ENCODE measurements around the gene EXOC2. TPM values are rescaled to one million over a fixed set of nuclear protein-coding genes. Genes with fewer than 3 reads are reported as not detected.

The EXOC2 gene
- 10.1 and 11.6 TPM in 2 replicates for total RNA-seq (2014; rRNA removed; shearing (Covaris generic))

- peak; percentile 83 for DNase-seq (ENCODE audit: low spot score)
These were observed at the start of gene EXOC2 for GRCh38 chr6:692858-693722. EXOC2 (minus strand) TSS chr6:693139; CDS start chr6:637818, 55,321 bp downstream.

DNA sequence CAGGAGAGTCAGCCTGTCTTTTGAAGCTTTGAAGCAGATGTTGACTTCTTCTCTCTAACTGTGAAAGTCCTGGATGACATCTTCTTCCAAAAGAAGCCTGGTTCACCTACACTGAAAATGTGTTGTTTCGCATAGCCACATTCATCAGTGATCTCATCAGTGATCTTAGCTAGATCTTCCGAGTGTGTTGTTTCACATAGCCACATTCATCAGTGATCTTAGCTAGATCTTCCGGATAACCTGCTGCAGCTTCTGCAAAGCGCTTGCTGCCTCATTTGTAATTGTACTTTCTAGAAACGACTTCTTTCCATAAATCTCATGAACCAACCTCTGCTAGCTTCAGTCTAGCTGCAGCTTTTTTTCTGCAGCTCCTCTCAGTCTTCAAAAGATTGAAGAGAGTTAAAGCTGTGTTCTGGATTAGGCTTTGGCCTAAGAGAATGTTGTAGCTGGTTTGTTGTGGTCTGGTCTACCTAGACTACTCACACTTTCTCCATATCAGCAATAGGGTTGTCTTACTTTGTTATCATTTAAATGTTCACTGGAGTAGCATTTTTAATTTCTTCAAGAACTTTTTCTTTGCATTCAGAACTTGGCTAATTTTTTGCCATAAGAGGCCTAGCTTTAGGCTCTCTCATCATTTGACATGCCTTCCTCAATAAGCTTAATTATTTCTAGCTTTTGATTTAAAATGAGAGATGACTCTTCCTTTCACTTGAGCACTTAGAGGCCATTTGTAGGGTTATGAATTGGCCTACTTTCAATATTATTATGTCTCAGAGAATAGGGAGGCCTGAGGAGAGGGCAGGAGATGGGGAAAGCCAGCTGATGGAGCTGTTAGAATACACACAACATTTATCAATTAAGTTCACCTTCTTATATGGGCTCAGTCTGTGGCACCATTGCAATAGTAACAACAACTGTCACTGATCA is 48.7 kb upstream of the EXOC2 start:
- DNase-seq (ENCODE audit: low spot score) = no peak

DNA sequence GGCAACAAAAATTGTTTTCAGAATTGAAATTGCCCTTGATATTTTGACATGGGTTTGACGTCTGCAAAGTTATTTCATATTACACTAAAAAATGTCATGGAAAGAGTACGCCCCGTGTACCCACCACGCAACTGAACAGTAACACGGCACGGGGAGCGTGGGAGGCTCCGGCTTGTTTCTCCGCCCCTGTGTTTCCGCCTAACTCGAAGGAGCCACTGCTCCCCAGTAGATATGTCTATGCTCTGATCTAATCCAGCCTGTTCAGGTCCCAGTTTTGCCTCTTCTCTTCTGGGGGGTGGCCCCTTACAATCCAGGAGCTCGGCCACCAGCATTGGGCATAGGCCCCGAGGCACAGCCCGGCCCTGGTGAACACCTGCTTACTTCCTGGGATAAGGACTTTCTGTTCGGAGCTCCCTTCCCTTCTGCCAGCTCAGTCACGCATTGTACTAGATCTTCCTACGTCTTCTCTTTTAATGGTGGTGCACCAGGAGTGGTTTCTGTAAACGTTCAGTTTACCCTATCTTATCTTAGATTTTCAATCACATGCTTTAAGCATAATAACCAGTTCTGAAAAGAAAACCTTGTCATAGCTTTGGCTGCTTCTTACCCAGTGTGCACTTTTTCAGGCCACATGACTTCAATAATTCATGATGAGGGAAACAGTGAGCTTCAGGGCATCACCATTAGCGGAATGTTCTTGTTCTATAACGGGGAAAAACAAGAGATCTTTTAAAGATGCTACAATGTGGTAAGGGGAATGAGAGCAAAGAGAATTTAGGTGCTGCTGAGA is 43.9 kb upstream of the EXOC2 start:
- no peak for DNase-seq (ENCODE audit: low spot score)

DNA sequence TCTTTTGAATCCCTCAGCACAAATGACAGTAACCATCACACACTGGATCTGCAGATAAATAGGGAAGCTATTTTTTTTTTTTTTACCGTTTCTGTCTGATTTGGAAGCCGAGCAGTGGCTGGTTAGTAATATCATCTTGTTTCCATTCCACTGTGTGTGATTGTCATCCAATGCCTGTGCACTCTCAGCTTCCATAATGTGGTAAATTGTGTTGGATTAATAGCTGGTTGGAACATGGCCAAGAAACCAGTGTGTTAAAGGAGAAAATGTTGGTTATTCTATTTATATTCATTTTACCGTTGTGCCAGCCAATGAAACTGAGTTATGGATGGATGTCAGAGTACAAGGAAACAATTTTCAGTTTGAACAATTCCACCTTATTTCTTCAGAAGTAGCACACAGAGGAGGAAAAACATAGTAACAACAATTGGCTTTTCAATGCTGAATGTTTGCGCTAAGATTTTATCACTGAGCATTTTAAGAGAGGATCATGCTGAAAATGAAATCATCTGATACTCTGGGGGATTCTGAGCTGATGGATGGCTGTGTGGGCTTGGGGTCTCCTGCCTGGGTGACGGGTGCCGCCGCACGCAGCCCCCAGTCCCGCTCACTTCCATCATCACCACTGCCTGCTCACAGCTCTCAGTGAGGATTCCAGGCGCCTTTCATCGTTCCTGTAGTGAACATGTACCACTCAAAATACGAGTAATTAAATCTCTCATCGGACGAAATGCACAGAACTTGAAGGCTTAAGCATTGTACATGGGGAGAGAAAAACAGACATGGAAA is 40.7 kb upstream of the EXOC2 start:
- no peak for DNase-seq (ENCODE audit: low spot score)

DNA sequence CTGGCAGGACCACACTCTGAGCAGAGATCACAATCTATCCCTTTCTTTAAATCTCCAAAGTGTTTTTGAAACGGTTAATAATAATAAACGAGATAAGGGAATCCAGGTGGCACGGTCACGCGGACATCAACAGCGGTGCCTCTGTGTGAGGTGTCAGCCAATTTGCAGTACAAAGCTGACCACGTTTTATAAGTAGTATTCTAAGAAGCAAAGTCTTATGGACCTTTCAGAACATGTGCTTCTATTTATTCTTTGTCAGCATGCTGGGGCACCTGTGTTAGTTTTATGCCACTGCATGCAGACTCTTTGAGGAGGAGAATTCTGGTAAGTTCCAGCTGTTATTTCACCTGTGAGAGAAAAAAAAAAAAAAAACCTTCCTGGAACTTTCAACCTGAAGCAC is 39.0 kb upstream of the EXOC2 start:
- DNase-seq (ENCODE audit: low spot score) = no peak

- no peak for DNase-seq (ENCODE audit: low spot score)
These were observed 36.8 kb upstream of the EXOC2 start for GRCh38 chr6:729606-730320.

DNA sequence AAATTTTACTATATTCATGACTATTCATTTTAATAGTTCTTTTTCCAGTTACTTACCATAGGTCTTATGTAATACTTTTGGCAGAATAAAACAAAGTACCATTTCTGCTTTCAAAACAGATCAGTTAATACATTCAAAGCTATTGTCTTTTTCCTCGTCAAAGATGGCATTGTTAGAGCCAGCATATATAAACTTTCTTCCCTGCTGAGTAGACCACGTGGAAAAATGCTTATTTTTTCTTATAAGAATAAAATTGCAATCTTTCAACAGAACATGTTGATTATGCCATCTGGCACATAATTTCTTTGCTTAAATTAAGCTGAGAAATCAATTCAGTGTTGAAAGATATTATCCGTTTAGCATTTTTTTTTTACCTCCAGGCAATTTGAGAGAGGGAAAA is 34.9 kb upstream of the EXOC2 start:
- DNase-seq (ENCODE audit: low spot score) = no peak

DNA sequence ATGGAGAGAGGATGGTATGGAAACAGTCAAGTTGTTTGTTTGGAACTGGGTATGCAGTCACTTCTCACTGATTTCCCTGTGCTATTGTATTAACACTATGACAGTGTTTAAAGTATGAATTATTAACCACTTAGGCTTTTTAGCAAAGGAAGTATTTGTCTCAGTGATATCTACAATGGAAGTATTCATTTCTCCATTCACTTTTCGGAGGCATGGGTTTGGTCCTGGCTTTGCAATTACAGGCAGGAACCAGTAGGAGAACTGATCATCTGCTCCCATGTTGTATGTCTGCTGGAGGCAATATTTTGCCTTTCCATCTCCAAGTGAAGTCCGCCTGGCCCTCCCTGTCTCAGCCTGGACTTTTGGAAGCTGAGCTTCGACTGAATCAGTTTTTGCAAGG is 30.6 kb upstream of the EXOC2 start:
- no peak for DNase-seq (ENCODE audit: low spot score)

DNA sequence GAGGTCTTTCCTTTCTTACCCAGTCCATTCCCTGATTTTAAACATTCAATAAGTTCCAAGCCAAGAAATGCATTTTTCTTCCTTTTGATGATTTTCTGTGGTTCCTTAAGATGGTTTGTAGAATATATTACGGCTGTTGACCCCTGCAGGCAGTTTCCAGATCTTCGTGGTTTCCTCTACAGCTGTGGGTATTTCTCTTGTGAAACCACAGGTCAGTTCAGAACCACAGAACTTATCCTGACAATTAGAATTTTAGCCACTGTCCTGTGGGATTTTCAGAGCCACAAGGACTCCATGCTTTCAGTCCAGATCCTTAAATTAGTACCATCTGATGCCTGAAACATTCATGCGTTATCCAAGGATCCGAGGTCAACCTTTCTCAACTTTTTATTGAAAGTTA is 29.7 kb upstream of the EXOC2 start:
- no peak for DNase-seq (ENCODE audit: low spot score)

DNA sequence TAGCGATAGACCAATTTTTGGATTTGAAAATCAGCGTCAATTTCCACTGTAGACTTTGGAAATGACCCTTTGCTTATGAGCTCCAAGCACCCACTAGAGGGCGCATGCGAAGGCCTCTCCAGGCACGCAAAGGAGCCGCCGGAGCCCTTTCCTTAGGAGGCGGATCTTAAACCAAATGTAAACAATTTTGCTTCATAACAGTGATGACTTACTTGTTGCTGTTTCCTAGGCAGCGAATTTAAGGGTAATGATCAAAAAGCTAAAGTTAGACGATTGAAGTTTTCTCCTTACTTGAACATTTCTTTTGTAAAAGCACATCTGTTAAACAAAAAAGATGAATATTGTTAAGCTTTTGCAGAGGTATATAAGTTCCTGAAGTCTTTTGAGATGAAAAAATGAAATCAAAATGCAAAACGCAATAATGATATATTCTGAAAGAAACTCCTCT is 29.2 kb upstream of the EXOC2 start:
- peak; percentile 87 for DNase-seq (ENCODE audit: low spot score)

- DNase-seq (ENCODE audit: low spot score) = no peak
These were observed 25.4 kb upstream of the EXOC2 start for GRCh38 chr6:718345-718744.

- DNase-seq (ENCODE audit: low spot score) = no peak
These were observed 24.2 kb upstream of the EXOC2 start for GRCh38 chr6:717135-717534.

GRCh38 chr6:715709-716491 is 23.0 kb upstream of the EXOC2 start:
- no peak for DNase-seq (ENCODE audit: low spot score)

- DNase-seq (ENCODE audit: low spot score) = no peak
These were observed 21.2 kb upstream of the EXOC2 start for GRCh38 chr6:714100-714499.

- no peak for DNase-seq (ENCODE audit: low spot score)
These were observed 20.4 kb upstream of the EXOC2 start for GRCh38 chr6:713351-713750.

DNA sequence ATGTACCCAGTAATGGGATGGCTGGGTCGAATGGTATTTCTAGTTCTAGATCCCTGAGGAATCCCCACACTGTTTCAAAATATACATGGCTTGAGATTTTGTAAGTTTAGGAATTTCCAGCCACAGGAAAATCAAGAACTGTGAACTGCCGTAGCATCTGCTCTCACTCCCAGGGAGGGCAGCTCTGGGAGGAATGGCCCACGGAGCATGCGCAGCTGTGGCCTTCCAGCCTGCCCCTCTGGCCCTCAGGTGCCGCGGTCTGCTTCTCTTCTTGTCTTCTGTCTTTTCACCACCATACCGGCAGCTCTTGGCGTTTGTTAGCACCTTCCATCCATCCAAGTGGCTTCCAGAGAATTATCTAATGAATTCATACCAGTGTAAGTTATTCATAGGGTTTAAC is 19.9 kb upstream of the EXOC2 start:
- DNase-seq (ENCODE audit: low spot score) = no peak

DNA sequence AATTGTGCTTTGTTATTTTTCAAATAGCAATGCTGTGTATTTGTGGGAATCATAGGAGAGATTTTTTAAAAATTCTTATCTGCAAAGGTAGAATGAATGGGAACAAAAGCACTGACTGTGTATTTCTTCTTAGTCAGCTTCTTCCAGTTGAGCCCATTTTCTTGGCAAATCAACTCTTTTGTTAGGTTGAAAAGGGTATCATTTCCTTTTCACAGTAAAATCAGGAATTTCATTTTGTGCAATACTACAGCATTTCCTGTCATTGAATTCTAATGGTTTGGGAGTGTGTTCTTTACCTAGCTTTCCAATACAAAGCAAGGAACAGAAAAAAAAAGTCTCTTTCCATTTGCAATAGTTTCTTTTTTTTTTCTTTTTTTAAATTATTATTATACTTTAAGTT is 19.0 kb upstream of the EXOC2 start:
- no peak for DNase-seq (ENCODE audit: low spot score)

DNA sequence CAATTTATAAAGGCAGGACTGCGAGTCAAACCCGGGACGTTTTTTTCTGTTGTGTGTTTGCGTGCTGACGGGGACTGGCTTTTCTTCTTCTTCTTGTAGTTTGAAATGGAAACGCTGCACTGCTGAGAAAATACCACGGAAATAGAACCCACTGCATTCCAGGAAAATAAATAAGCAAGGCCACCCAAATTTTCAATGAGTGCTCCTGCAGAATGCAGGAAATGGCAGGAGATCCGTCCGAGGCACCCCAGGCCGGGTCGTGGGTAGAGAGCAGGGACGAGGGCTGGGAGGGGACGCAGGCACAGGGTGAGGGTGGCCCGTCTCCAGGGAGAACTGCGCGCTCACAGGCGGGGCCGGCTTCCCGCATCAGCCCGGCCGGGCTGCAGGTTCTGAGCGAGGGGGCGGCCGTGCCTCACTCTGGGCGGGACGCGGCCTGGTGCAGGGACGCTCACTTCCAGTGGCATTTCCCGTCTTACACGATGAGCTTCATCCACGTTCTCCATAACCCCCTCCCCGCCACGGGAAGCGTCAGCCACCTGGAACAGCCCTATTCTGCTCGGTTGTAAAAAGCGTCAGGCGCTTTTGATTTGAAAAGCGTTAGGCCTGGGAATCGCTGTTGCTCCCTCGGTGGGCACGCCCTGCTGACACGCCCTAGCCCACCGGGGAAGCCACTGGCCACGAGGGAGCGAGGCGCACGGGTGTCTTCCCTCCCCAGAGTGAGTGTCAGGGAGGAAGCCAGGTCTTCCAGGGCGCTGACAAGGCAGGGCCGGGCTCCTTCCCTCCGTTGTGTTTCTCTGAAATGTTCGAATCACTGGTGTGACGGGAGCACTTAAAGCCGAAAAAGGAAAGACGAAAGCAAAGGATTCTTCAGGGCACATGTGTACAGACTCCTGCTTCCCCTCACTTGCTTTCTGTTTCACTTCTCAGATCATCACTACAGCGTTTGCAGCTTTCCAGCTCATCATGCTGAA is 17.9 kb upstream of the EXOC2 start:
- no peak for DNase-seq (ENCODE audit: low spot score)
